Mesendoderm (in vitro differentiated cells): Measurements from ENCODE around the gene DLGAP4.

ENCODE experiments used
- DNase-seq: peaks from one replicate; pipeline ENCODE4 v3.0.0; 2013
- H2AK5ac ChIP-seq: 2 replicates; pipeline ENCODE4 v1.6.1; 2013; ENCODE audit warnings: low read length, inconsistent platforms
- H2BK120ac ChIP-seq: 2 replicates; pipeline ENCODE4 v1.6.1; 2013; ENCODE audit warnings: low read depth, mild to moderate bottlenecking, low read length, moderate library complexity, mixed read lengths
- H2BK15ac ChIP-seq: replicated peaks from 2 replicates; pipeline ENCODE4 v1.6.1; 2013; ENCODE audit warnings: low read depth, mild to moderate bottlenecking, moderate library complexity
- H2BK5ac ChIP-seq: 2 replicates; pipeline ENCODE4 v1.6.1; 2013; ENCODE audit warnings: low read length, inconsistent platforms
- H3K18ac ChIP-seq: 2 replicates; pipeline ENCODE4 v1.6.1; 2013; ENCODE audit warnings: mild to moderate bottlenecking, low read length, mixed read lengths
- H3K23ac ChIP-seq: one replicate; pipeline ENCODE4 v1.6.1; 2013; ENCODE audit warnings: low read length
- H3K27ac ChIP-seq: 2 replicates; pipeline ENCODE4 v1.5.1; 2013; ENCODE audit warnings: low read depth, mild to moderate bottlenecking, inconsistent platforms, low read length, moderate library complexity
- H3K27me3 ChIP-seq: 2 replicates; pipeline ENCODE4 v1.6.1; 2013; ENCODE audit warnings: low read length, control low read depth, mild to moderate bottlenecking, inconsistent platforms; ENCODE audit not compliant: insufficient read depth, poor library complexity
- H3K36me3 ChIP-seq: 2 replicates; pipeline ENCODE4 v1.6.1; 2013; ENCODE audit warnings: low read length, inconsistent platforms; ENCODE audit not compliant: control insufficient read depth, insufficient read depth
- H3K4ac ChIP-seq: one replicate; pipeline ENCODE4 v1.6.1; 2013; ENCODE audit warnings: low read depth, mild to moderate bottlenecking, low read length, moderate library complexity
- H3K4me1 ChIP-seq: 2 replicates; pipeline ENCODE4 v1.6.1; 2013; ENCODE audit warnings: low read depth, low read length, inconsistent platforms; ENCODE audit not compliant: control insufficient read depth
- H3K4me2 ChIP-seq: 2 replicates; pipeline ENCODE4 v1.6.1; 2013; ENCODE audit warnings: low read length
- H3K4me3 ChIP-seq: 2 replicates; pipeline ENCODE4 v1.5.1; 2013; ENCODE audit warnings: mild to moderate bottlenecking, low read length
- H3K56ac ChIP-seq: one replicate; pipeline ENCODE4 v1.6.1; 2013; ENCODE audit warnings: low read length
- H3K79me1 ChIP-seq: 2 replicates; pipeline ENCODE4 v1.6.1; 2013; ENCODE audit warnings: low read length, inconsistent platforms
- H3K79me2 ChIP-seq: 2 replicates; pipeline ENCODE4 v1.6.1; 2013; ENCODE audit warnings: mild to moderate bottlenecking, low read length; ENCODE audit not compliant: control insufficient read depth, insufficient read depth
- H3K9ac ChIP-seq: 2 replicates; pipeline ENCODE4 v1.6.1; 2013; ENCODE audit warnings: low read length, inconsistent platforms
- H4K5ac ChIP-seq: one replicate; pipeline ENCODE4 v1.6.1; 2013; ENCODE audit warnings: low read length
- H4K8ac ChIP-seq: one replicate; pipeline ENCODE4 v1.6.1; 2013; ENCODE audit warnings: low read depth, mild to moderate bottlenecking, control low read depth, low read length, moderate library complexity
- WGBS: extraction: QIAGEN DNeasy Blood & Tissue Kit; methylation state at CpG from one replicate; pipeline ENCODE4 v1.1.7; 2013; ENCODE audit warnings: low lambda C conversion rate, missing lambda C conversion rate; ENCODE audit not compliant: insufficient coverage; ENCODE audit errors: extremely low coverage; 5-methylcytosine and 5-hydroxymethylcytosine counted together

The DLGAP4 gene

DNA sequence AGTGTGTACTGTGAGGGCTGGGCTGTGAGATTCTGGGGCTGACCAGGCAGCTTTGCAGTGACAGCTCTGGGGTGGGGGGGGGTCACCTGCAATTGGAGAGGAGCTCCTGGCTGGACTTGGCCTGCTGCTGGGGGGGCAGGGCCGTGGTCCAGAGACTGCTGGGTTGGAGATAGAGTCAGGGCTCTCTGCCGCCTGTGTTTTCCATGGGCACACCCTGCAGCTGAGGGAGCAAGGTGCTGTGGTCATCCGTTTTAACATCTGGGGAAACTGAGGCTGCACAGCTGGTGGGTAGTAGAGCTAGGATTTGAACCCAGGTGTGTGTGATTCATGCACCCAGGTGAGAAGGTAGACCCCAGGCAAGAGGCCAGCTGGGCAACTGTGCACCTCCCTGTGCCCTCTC lies 7.3 kb downstream of the DLGAP4 start:
- DNase-seq, result no peak
- H3K79me2 ChIP-seq, result no peaks in the 10 kb centered on the region
- H3K79me1 ChIP-seq, result no peaks in the 10 kb centered on the region
- no peak overlapping the region for H2BK5ac ChIP-seq
- no peak overlapping the region for H2AK5ac ChIP-seq
- no peak overlapping the region for H3K4ac ChIP-seq
- no peaks in the 10 kb centered on the region for H3K27me3 ChIP-seq
- no peak overlapping the region for H3K56ac ChIP-seq
- no peak overlapping the region for H3K18ac ChIP-seq
- H3K27ac ChIP-seq, result no peak overlapping the region
- H3K4me2 ChIP-seq, result no peak overlapping the region
- no CpG with 5 or more reads among the region's 3 CpGs for whole genome bisulfite sequencing
- H3K23ac ChIP-seq, result no peak overlapping the region
- no peak overlapping the region for H3K9ac ChIP-seq
- H3K36me3 ChIP-seq, result no peaks in the 10 kb centered on the region
- H2BK15ac ChIP-seq, result no peak overlapping the region
- no peak overlapping the region for H4K5ac ChIP-seq
- no peaks in the 10 kb centered on the region for H3K4me1 ChIP-seq
- no peak overlapping the region for H3K4me3 ChIP-seq
- no peak overlapping the region for H2BK120ac ChIP-seq
- H4K8ac ChIP-seq, result no peak overlapping the region

GRCh38 chr20:36313926-36314325 lies 7.8 kb downstream of the DLGAP4 start:
- no peak overlapping the region for H2BK5ac ChIP-seq
- no peaks in the 10 kb centered on the region for H3K4me1 ChIP-seq
- H3K36me3 ChIP-seq, result no peaks in the 10 kb centered on the region
- no peak overlapping the region for H2BK15ac ChIP-seq
- no peak overlapping the region for H2AK5ac ChIP-seq
- H4K5ac ChIP-seq, result no peak overlapping the region
- H3K9ac ChIP-seq, result no peak overlapping the region
- no peak overlapping the region for H2BK120ac ChIP-seq
- H3K56ac ChIP-seq, result no peak overlapping the region
- no CpG with 5 or more reads among the region's 11 CpGs for WGBS
- no peak overlapping the region for H3K4me2 ChIP-seq
- H3K18ac ChIP-seq, result no peak overlapping the region
- no peak overlapping the region for H3K27ac ChIP-seq
- no peaks in the 10 kb centered on the region for H3K27me3 ChIP-seq
- H3K4me3 ChIP-seq, result no peak overlapping the region
- no peaks in the 10 kb centered on the region for H3K79me1 ChIP-seq
- H3K4ac ChIP-seq, result no peak overlapping the region
- no peak for DNase-seq
- H3K79me2 ChIP-seq, result no peaks in the 10 kb centered on the region
- no peak overlapping the region for H4K8ac ChIP-seq
- no peak overlapping the region for H3K23ac ChIP-seq

- 100% methylated on average over 1 of the region's 12 CpGs for WGBS
- Histone ChIP-seq H3K56ac (peak overlapping the region; percentile 7), H4K5ac (no peak overlapping the region), H3K9ac (no peak overlapping the region), H3K36me3 (no peaks in the 10 kb centered on the region), H3K18ac (no peak overlapping the region), H2BK15ac (no peak overlapping the region), H3K27me3 (no peaks in the 10 kb centered on the region), H3K4me2 (no peak overlapping the region), H4K8ac (no peak overlapping the region), H3K4me3 (no peak overlapping the region), H3K79me1 (no peaks in the 10 kb centered on the region), H3K4me1 (no peaks in the 10 kb centered on the region), H3K4ac (no peak overlapping the region), H3K23ac (no peak overlapping the region), H3K27ac (no peak overlapping the region), H3K79me2 (no peaks in the 10 kb centered on the region), H2BK5ac (no peak overlapping the region), H2BK120ac (no peak overlapping the region), H2AK5ac (no peak overlapping the region)
- DNase-seq, result peak; percentile 38
Measured at GRCh38 chr20:36314734-36315544, 8.8 kb downstream of the DLGAP4 start.

DNA sequence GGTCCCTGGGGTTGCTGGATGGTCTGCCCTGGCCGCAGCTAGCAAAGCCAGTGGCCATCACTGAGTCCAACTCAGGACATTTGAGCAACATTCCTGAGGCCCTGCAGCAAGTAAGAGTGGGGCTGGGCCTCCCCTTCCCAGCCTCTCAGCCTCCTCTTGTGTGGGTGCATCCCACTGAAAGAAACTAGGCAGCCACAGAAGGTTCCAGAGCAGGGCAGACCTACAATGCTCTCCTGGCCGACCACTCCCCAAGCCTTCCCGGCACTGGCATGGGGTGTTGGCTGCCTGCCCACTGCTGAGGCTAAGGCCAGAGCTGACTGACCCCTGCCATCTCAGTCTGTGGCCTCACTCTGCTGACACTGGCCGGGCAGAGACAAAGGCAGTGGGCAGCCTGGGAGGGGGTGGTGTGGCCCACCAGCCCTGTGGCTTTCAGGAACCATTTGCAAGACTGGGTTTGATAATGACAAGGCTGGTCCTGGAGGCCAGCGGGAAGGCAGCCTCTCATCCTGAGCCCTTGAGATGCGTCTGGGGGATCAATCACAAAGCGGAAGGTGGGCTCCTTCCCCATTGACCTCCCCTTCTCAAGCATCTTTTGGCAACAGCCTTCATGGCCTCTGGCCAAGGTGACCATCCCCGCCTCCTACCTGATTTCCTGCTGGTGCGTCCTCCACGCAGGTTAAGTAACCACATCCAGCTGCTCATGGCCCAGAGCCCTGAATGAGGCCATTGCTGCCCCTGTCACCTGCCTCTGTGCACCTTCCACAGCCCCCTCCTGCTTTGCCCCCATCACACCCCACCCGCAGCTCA lies 9.6 kb downstream of the DLGAP4 start:
- no peak overlapping the region for H2BK15ac ChIP-seq
- H3K4me1 ChIP-seq, result no peaks in the 10 kb centered on the region
- no peak overlapping the region for H2AK5ac ChIP-seq
- no peak overlapping the region for H4K8ac ChIP-seq
- H3K56ac ChIP-seq, result no peak overlapping the region
- H3K79me2 ChIP-seq, result no peaks in the 10 kb centered on the region
- WGBS, result no CpG with 5 or more reads among the region's 11 CpGs
- no peak overlapping the region for H3K18ac ChIP-seq
- H3K36me3 ChIP-seq, result no peaks in the 10 kb centered on the region
- no peaks in the 10 kb centered on the region for H3K27me3 ChIP-seq
- no peak overlapping the region for H3K4me3 ChIP-seq
- DNase-seq, result no peak
- H4K5ac ChIP-seq, result no peak overlapping the region
- no peak overlapping the region for H3K9ac ChIP-seq
- no peaks in the 10 kb centered on the region for H3K79me1 ChIP-seq
- H2BK120ac ChIP-seq, result no peak overlapping the region
- no peak overlapping the region for H3K4ac ChIP-seq
- H3K23ac ChIP-seq, result no peak overlapping the region
- no peak overlapping the region for H2BK5ac ChIP-seq
- H3K27ac ChIP-seq, result no peak overlapping the region
- no peak overlapping the region for H3K4me2 ChIP-seq

- WGBS, result no CpG with 5 or more reads among the region's 3 CpGs
- H3K56ac ChIP-seq, result no peak overlapping the region
- no peak overlapping the region for H2BK5ac ChIP-seq
Measured at GRCh38 chr20:36317675-36318074, 11.5 kb downstream of the DLGAP4 start.

More at GRCh38 chr20:36317675-36318074, 11.5 kb downstream of the DLGAP4 start:
- H4K5ac ChIP-seq, result no peak overlapping the region
- H3K36me3 ChIP-seq, result no peaks in the 10 kb centered on the region
- no peak overlapping the region for H3K23ac ChIP-seq
- H3K18ac ChIP-seq, result no peak overlapping the region
- no peak overlapping the region for H3K4me2 ChIP-seq
- no peak overlapping the region for H3K4ac ChIP-seq
- no peak overlapping the region for H3K27ac ChIP-seq
- H2BK120ac ChIP-seq, result no peak overlapping the region
- no peaks in the 10 kb centered on the region for H3K27me3 ChIP-seq
- no peak overlapping the region for H3K4me3 ChIP-seq
- no peaks in the 10 kb centered on the region for H3K79me1 ChIP-seq
- H2BK15ac ChIP-seq, result no peak overlapping the region
- no peak for DNase-seq
- no peak overlapping the region for H4K8ac ChIP-seq
- H2AK5ac ChIP-seq, result no peak overlapping the region
- H3K9ac ChIP-seq, result no peak overlapping the region
- H3K79me2 ChIP-seq, result no peaks in the 10 kb centered on the region
- no peaks in the 10 kb centered on the region for H3K4me1 ChIP-seq
